GM12892 (cell line): Measurements from ENCODE around the gene RFC3.

Source experiments
- POLR2A ChIP-seq: IDR thresholded peaks from 2 replicates; pipeline ENCODE4 v1.6.1; 2011; ENCODE audit warnings: low read depth, low read length, control low read depth
- POLR2AphosphoS5 ChIP-seq: IDR thresholded peaks from 2 replicates; pipeline ENCODE4 v1.6.1; 2011; ENCODE audit warnings: low read depth, low read length, control low read depth
- TAF1 ChIP-seq: IDR thresholded peaks from 2 replicates; pipeline ENCODE4 v1.6.1; 2011; ENCODE audit warnings: low read depth, mild to moderate bottlenecking, control low read depth, low read length, borderline replicate concordance

- no peak for TF ChIP-seq POLR2A
- TF ChIP-seq POLR2AphosphoS5, result no peak
- no peak for TF ChIP-seq TAF1
Measured at GRCh38 chr13:33816912-33817311, 1.0 kb upstream of the RFC3 start.
